K562 (cell line): ENCODE measurements around the gene FOLH1. TPM values are rescaled to one million over a fixed set of nuclear protein-coding genes. Genes with fewer than 3 reads are reported as not detected.

Source experiments
- polyA plus RNA-seq, 8 experiments: library from polyadenylated mRNA; depleted of rRNA in 4 of 8; stranded (reverse) in 5 of 8; unstranded in 3 of 8; fragments of >200 nt; fragmentation: Nextera tagmentation in 2 of 8; fragmentation: Illumina TruSeq in 1 of 8; extraction: Ambion mirVana in 2 of 8; extraction: Trizol in 1 of 8; gene quantifications; 2 replicates each; pipeline versions ENCODE4 v1.2.1 to v1.2.3, GENCODE V29; 2011 to 2014; ENCODE audit warnings: inconsistent platforms in 1 of 8, missing spikeins in 1 of 8
- total RNA-seq, 7 experiments: library from RNA; depleted of rRNA in 6 of 7; stranded (reverse); fragments of >200 nt in 6 of 7; fragmentation: Illumina TruSeq in 2 of 7; extraction: Trizol in 2 of 7; gene quantifications; 2 replicates each; pipeline versions ENCODE4 v1.2.1 to v1.2.3, GENCODE V29; 2011 to 2021; ENCODE audit warnings: low replicate concordance in 1 of 7

Gene FOLH1
- total and polyA plus RNA-seq, 9 of the 15 experiments (the other 6 are each of a cell fraction or from before 2014, with no cell fraction given), result not detected

Other genes with a start within 250 kb of the FOLH1 start
- not detected in 2 replicates for gene TRIM51G, start 224.7 kb downstream of the FOLH1 start, total RNA-seq (2014; rRNA removed)
- not detected in 2 replicates for gene TRIM51G, start 224.7 kb downstream of the FOLH1 start, total RNA-seq (2014; rRNA removed; fragmentation: Illumina TruSeq; extraction: Trizol)
- not detected in 2 replicates for gene TRIM51G, start 224.7 kb downstream of the FOLH1 start, total RNA-seq (2015; rRNA removed; fragmentation: Illumina TruSeq; extraction: Trizol)
- gene TRIM51G, start 224.7 kb downstream of the FOLH1 start, total RNA-seq (2021), result not detected in 2 replicates
- not detected in 2 replicates for gene TRIM51G, start 224.7 kb downstream of the FOLH1 start, polyA plus RNA-seq (2011; rRNA removed)
- gene TRIM51G, start 224.7 kb downstream of the FOLH1 start, polyA plus RNA-seq (2014; fragmentation: Illumina TruSeq; extraction: Trizol), result not detected in 2 replicates
- not detected for gene TRIM51G, start 224.7 kb downstream of the FOLH1 start, polyA plus RNA-seq (2014; fragmentation: Nextera tagmentation; extraction: Ambion mirVana)
- gene TRIM51G, start 224.7 kb downstream of the FOLH1 start, polyA plus RNA-seq (2014; rRNA removed), result not detected in 2 replicates
- gene TRIM49B, start 179.8 kb downstream of the FOLH1 start, total RNA-seq (2014; rRNA removed), result not detected in 2 replicates
- not detected in 2 replicates for gene TRIM49B, start 179.8 kb downstream of the FOLH1 start, total RNA-seq (2014; rRNA removed; fragmentation: Illumina TruSeq; extraction: Trizol)
- gene TRIM49B, start 179.8 kb downstream of the FOLH1 start, total RNA-seq (2015; rRNA removed; fragmentation: Illumina TruSeq; extraction: Trizol), result not detected in 2 replicates
- gene TRIM49B, start 179.8 kb downstream of the FOLH1 start, total RNA-seq (2021), result not detected in 2 replicates
- not detected in 2 replicates for gene TRIM49B, start 179.8 kb downstream of the FOLH1 start, polyA plus RNA-seq (2011; rRNA removed)
- not detected in 2 replicates for gene TRIM49B, start 179.8 kb downstream of the FOLH1 start, polyA plus RNA-seq (2014; fragmentation: Illumina TruSeq; extraction: Trizol)
- not detected for gene TRIM49B, start 179.8 kb downstream of the FOLH1 start, polyA plus RNA-seq (2014; fragmentation: Nextera tagmentation; extraction: Ambion mirVana)
- gene TRIM49B, start 179.8 kb downstream of the FOLH1 start, polyA plus RNA-seq (2014; rRNA removed), result not detected in 2 replicates
- gene TRIM64C, start 149.5 kb downstream of the FOLH1 start, total RNA-seq (2014; rRNA removed), result not detected in 2 replicates
- not detected in 2 replicates for gene TRIM64C, start 149.5 kb downstream of the FOLH1 start, total RNA-seq (2014; rRNA removed; fragmentation: Illumina TruSeq; extraction: Trizol)
- gene TRIM64C, start 149.5 kb downstream of the FOLH1 start, total RNA-seq (2015; rRNA removed; fragmentation: Illumina TruSeq; extraction: Trizol), result not detected in 2 replicates
- gene TRIM64C, start 149.5 kb downstream of the FOLH1 start, total RNA-seq (2021), result not detected in 2 replicates
- gene TRIM64C, start 149.5 kb downstream of the FOLH1 start, polyA plus RNA-seq (2011; rRNA removed), result not detected in 2 replicates
- gene TRIM64C, start 149.5 kb downstream of the FOLH1 start, polyA plus RNA-seq (2014; fragmentation: Illumina TruSeq; extraction: Trizol), result not detected in 2 replicates
- gene TRIM64C, start 149.5 kb downstream of the FOLH1 start, polyA plus RNA-seq (2014; fragmentation: Nextera tagmentation; extraction: Ambion mirVana), result not detected
- not detected in 2 replicates for gene TRIM64C, start 149.5 kb downstream of the FOLH1 start, polyA plus RNA-seq (2014; rRNA removed)